Superior temporal gyrus (tissue), 1 donor: Measurements from ENCODE around the gene CRTC2.
"Not testable (repeated sequence)": the region's sequence is repeated elsewhere in the genome, so short reads cannot be mapped to it uniquely, and the experiment has no call there.

Experiments
- DNase-seq: peaks from one replicate; pipeline ENCODE4 v3.0.0-alpha.2; 2016; ENCODE audit errors: extremely low spot score

The CRTC2 gene, protein sequence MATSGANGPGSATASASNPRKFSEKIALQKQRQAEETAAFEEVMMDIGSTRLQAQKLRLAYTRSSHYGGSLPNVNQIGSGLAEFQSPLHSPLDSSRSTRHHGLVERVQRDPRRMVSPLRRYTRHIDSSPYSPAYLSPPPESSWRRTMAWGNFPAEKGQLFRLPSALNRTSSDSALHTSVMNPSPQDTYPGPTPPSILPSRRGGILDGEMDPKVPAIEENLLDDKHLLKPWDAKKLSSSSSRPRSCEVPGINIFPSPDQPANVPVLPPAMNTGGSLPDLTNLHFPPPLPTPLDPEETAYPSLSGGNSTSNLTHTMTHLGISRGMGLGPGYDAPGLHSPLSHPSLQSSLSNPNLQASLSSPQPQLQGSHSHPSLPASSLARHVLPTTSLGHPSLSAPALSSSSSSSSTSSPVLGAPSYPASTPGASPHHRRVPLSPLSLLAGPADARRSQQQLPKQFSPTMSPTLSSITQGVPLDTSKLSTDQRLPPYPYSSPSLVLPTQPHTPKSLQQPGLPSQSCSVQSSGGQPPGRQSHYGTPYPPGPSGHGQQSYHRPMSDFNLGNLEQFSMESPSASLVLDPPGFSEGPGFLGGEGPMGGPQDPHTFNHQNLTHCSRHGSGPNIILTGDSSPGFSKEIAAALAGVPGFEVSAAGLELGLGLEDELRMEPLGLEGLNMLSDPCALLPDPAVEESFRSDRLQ

DNA sequence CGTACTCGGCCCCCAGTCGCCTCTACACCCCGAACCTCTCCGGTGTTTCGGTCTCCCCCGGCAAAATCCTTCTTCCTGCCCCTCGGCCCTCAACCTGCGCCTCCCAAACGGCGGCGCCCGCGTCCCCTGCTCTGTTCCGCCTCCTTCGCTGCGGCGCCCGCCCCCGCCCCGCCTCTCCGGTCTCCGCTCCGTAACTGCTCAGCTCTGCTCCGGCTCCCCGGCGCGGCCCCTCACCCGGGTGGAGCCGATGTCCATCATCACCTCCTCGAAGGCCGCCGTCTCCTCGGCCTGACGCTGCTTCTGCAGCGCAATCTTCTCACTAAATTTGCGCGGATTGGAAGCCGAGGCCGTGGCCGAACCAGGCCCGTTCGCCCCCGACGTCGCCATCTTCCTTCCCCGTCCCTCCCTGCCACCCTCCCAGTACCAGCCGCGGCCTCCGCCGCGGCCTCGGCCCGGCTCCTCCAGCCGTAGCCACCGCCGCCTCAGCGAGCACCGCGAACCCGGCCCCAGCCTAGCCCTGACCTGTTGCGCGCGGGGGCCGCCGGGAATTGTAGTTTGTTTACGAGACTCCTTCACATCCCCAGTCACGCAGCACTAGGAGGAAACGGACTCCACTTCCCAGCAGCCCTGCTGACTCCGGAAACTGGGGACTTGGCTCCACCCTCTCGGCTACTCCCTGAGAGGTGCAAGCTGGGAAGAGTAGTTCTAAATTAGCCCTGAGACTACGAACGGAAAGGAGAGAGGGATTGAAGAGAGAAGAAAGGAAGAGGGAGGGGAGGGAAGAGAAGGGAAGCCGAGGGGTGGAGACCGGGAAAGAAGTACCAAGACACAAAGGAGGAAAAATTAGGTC, at the start of gene CRTC2:
Gene CRTC2 (minus strand): TSS at position 502 of the 850 bp plus-strand sequence. CDS start 115 bp downstream, at position 387.
- peak; percentile 99 for DNase-seq

DNA sequence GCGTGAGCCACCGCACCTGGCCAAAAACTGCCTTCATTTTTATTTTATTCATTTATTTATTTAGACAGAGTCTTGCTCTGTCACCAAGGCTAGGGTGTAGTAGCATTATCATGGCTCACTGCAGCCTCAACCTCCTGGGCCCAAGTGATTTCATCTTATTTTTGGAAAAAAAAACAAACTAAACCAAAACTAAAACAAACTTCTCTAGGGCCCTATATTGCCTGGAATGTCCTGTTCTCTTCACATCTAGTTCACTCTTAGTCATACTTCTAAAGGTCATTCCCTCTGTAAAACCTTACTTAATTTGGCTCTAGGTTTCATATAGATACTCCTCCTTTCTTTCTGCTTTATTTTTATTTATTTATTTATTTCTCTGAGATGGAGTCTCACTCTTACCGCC, 47.7 kb upstream of the CRTC2 start:
- no peak for DNase-seq

DNA sequence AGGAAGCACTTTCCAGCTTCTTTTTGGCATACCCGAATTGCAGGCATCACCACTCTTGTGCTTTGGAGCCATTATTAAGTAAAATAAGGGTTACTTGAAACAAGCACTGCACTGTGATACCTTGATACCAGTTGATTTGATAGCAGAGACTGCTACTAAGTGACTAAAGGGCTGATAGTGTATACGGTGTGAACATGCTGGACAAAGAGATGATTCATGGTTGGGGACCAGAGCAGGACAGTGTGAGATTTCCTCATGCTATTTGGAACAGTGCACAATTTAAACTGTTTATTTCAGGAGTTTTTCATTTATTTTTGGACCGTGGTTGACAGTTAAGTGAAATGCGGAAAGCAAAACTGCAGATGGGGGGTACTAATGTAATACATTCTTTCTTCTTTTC, 42.0 kb upstream of the CRTC2 start:
- no peak for DNase-seq

DNA sequence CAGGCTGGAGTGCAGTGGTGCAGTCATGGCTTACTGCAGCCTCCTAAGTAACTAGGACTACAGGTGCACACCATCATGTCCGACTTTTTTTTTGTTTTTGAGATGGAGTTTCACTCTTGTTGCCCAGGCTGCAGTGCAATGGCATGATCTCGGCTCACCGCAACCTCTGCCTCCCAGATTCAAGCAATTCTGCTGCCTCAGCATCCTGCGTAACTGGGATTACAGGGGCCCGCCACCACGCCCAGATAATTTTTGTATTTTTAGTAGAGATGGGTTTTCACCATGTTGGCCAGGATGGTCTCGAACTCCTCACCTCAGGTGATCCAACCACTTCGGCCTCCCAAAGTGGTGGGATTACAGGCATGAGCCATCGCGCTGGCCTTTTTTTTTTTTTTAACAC, 38.5 kb upstream of the CRTC2 start:
- not testable (repeated sequence) for DNase-seq

DNA sequence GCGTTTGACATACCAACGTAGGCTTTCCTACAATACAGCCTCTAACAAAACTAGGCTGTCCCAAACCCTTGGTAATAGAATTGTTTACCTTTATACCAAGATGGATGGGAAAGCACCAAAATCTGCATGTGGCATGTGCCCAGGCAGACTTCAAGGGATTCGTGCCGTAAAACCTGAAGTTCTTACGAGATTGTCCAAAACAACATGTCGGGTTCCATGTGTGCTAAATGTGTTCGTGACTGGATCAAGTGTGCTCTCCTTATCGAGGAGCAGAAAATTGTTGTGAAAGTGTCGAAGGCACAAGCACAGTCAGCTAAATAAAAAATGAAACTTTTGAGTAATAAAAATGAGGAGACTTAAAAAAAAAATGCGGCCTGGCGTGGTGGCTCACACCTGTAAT, 37.2 kb upstream of the CRTC2 start:
- DNase-seq: no peak

DNA sequence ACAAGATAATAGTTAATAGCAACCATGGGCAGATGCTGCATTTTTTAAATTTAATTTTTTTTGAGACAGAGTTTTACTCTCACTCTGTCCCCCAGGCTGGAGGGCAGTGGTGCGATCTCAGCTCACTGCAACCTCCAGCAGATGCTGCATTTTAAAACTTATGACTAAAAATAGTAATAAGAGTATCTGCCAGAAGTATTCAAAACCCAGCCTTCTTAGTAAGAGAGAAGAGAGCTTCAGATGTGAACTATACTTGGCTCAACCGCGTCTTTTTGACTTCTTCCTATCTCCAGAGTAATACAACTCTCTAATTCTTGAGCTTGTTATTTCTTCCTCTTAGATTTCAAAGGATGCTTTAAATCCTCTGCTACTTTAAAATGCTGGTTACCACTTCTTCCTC, 36.8 kb upstream of the CRTC2 start:
- DNase-seq: no peak

DNA sequence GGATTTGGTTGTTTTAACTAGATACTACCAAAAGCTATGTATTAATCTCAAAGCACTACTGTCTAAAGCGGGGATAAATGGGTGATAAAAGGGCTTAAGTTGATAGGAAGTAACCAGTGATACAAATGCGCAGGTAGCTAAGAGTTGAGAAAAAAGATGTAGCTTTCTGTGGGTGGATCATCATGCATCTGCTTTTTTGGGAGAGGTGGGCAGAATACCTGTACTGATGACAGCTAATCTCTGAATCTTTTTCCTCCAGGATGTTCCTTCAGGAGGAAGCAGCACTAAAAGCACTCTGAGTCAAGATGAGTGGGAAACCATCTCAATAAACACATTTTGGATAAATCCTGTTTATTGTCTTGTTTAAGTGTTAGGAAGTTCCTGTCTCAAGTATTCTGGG, 33.4 kb upstream of the CRTC2 start:
- no peak for DNase-seq

DNA sequence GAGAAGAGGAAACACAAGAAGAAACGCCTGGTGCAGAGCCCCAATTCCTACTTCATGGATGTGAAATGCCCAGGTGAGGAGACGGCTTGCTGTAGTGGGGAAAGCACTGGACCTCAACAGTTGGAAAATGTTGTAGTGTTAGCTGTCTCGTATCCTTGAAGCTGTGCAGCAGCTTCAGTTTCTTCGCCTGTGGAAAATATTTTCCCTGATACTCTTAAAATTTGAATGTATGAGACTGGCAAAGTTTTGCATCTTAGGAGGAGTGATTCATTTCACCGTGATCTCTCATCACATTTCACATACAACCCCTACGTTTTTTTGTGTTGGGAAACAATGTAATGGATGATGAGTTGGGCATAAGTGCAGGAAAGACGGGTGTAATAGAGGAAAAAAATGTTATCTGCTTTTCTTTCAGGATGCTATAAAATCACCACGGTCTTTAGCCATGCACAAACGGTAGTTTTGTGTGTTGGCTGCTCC, 32.8 kb upstream of the CRTC2 start:
- no peak for DNase-seq

DNA sequence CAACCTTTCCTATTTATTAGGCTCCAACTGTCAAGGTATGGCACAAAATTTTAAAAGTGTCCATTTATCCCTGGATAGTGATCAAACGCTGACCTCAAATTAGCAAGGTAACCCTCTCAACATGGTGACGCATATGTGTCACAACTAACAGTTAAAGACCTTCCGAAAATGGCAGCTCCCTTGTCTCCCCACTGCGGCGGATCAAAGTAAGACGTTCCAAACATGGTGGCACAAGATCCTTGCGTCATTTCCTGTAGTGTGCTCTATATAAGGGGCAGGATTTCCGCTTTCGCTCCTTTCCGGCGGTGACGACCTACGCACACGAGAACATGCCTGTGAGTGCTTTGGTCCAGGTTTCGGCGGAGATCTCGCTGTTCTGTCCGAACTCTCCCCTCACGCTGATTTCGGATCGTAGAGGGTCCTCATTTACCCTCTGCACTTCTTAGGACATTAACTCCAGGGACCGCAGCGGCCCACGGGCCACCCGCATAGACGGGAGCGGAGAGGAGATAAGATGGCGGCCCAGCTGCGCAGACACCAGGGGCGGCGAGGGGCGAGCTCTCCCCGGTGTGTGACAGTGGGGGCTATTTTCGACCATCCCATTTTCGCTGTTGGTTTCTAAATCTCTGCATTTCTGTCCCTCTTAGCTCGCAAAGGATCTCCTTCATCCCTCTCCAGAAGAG, 32.2 kb upstream of the CRTC2 start, which contains the start of gene RPS27:
Gene RPS27 (plus strand): TSS at position 295 of the 683 bp plus-strand sequence. CDS start 35 bp downstream, at position 330.
- DNase-seq: peak; percentile 100

DNA sequence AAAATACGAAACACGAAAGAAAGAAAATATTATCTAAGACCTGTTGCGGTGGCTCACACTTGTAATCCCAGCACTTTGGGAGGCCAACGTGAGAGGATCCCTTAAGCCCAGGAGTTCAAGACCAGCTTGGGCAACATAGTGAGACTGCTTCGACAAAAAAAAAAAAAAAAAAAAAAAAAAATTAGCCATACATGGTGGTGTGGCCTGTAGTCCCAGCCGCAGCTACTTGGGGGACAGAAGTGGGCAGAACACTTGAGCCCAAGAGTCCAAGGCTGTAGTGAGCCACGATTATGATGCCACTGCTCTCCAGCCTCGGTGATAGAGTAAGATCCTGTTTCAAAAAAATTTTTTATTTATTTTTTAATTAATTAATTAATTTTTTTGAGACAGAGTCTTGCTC, 29.2 kb upstream of the CRTC2 start:
- no peak for DNase-seq

DNA sequence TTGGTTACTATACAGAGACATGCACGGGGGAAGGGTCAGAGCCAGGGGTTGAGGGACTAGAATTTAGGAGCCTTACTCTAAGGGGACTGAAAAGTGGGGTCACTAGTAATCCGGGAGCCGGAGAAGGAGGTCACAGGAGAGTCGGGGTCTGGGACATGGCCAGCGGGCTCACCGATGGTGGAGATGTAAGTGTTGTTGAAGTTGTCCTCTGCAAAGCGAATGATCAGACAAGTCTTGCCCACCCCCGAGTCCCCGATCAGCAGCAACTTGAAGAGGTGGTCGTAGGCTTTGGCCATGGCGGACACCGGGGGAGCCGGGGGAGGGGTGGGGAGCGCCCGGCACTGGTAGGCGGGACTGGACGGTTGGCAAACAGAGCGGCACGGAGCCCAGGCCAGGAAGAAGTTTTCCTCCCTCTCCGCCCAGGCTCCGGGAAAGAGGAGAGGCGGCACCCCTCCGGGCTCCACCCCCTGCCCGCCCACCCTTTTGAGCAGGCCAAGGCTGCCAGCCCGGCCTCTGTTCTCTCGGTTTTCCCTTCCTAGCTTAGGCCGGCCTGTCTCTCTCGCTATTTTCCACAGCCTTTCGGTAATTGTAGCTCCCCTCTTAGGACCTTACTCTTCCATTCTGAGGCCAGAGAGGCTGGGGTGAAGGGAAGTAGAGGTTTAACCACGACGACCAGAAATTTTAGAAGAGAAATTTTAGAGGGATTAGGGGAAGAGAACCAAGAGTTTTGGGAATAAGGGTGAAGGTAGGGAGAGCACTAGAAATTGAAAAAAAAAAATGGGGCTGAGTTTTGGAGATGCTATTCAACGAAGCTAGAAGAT, 27.7 kb upstream of the CRTC2 start, which contains the start of gene RAB13:
Gene RAB13 (minus strand): TSS at position 399 of the 821 bp plus-strand sequence. CDS start 103 bp downstream, at position 296.
- DNase-seq: peak; percentile 25

DNA sequence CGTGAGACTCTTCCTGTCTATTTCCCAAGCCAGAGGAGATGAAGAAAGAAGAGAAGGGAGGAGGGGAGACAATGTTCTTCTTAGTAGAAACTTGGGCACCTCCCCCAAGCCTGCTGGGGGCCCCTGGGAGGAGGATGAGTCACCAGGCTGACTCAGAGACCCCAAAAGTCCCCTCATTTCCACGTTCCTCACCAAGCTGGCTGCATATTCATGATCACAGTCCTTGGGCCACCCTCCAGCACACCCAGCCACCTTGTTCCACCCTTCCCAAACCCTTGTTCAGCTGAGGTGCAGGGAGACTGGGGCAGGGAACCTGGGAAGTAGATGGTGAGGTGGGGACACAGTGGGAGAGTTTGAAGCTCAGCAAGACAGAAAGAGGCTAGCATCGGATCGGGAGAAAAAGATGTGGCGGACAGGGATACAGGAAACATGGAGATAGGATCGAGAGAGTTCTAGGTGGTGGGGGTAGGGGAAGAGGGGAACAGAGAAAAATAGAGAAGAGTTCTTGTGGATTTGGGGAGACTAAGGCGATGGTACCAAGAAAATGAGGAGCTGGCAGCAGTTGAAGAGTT, 27.0 kb upstream of the CRTC2 start:
- no peak for DNase-seq

DNA sequence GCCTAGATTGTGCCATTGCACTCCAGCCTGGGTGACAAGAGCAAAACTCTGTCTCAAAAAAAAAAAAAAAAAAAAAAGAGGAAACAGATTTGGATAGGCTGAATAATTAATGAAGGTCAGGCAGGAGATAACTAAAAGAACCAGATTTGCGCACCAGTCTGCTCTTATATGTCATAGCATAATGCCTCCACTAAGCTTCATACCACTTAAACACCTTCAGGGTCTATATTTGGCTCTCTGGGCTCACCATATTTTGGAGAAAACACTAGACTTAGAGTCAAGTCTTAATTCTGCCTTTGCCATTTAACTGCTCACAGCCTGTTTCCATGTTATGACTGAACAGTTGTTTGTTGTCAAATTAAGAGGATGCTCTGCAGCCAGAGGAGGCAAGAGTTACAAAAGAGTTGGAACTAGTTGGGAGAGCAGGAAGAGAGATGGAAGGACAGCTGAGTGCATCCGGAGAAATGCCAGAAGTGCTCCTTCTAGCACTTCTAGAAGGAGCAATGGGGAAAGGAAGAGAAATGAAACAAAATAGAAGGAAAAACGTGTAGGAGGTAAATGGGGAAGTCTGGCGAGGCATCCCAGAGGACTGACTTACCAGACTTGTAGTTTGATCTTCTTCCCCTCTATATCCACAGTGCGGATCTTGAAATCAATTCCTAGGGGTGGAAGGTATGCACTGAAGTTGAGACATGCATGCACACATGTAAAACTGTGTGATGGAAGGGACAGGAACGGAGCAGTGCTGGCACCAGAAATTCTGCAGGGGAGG, 25.9 kb upstream of the CRTC2 start:
- DNase-seq: no peak

DNA sequence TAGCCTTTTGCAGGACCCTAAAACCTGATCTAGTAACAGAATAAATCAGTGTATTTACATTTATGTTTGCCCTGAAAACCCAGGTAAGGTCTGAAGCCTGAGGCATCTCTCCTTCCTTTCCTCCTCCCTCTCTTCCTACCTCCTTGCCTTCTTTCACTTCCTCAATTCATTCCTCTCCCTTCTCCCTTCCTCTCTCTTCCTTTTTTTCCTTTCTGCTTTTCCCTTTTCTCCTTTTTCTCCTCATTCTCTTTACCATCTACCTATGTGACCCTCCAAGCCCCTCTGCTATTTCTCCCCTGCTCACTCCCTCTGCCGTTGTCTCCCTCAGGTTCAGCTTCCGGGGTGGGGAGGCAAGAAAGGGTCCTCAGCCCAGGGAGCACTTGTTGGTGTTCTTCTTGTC, 23.3 kb upstream of the CRTC2 start:
- not testable (repeated sequence) for DNase-seq

DNA sequence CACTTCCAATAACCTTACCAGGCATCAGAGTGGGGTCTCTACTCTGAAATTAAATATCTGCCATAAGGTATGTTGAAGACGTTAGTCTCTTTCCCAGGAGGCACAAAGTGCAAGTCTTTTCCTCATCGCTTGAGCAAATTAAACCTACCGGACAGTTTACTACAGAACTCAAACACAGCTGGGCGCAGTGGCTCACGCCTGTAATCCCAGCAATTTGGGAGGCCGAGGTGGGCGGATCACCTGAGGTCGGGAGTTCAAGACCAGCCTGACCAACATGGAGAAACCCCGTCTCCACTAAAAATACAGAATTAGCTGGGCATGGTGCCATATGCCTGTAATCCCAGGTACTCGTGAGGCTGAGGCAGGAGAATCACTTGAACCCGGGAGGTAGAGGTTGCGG, 20.7 kb upstream of the CRTC2 start:
- not testable (repeated sequence) for DNase-seq

DNA sequence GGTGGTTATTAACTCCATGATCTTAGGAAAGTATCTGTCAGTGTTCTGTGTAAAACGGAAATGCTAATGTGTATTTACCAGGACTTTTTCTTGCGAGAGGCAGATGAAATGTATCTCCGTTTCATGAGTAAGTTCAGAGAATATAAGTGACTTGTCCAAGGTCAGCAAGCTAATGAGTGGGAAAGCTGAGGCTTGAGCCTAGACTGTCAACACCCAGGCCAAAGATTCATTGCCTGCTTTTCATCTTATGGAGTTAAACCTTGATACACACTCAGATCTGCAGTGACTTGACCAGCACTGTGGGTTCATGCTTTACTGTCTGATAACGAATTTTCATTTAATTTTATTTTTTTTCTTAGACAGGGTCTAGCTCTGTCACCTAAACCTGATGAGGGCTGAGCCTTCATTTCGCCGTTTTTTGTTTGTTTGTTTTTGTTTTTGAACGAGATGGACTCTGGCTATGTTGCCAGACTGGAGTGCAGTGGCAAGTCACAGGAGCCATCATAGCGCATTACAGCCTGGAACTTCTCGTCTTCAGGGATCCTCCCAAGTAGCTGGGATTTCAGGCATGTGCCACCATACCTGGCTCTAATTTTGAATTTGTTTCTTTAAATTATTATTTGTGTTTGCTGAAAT, 20.0 kb upstream of the CRTC2 start:
- no peak for DNase-seq

DNA sequence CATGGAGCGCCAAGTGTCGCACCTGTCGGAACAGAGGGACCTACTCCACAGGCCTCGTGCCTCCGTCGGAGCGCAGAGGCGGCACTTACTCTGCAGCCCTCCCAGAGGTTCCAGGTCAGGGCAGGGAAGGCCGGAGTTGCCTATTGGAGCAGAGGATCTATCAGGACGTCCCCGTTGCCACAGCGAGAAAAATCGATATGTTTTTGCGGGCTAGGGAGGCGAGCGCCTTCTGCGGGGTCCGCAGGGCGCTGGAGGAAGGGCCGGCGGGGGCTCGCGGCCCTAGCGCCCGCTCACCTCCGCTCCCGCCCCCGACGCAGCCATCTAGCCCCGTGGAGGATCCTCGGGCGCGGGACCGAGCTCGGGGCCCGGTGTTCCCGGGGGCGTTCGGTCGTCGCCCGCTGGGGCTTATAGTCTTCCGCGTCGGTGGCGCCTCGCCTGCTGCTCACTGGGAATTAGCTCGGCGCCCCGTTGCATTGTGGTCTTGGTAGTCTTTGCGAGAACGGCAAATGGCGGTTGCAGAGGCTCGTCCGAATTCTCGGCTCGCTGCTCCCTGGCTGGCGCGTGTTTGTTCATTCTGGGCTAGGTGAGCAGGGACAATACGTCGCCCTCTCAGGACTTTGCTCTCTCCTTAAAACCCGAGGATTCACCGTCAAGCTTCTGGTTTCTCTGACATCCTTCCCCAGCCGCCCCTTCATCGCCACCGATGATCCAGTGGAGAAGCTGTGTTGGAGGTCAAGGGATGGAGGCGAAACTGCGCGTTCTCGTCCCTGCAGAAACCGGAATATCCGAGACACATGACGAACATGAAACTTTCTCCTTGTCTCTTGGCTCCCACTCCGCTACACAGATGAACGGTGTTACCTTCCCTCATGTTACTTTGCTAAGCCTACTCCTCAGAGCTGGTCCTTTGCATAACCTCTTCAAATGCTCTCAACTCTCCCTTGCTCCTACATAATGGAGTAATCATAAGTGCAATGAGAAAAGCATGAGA, 19.1 kb upstream of the CRTC2 start, which contains the start of gene JTB:
Gene JTB (minus strand): TSS at position 425 of the 991 bp plus-strand sequence. CDS start 422 bp downstream, at position 3.
- DNase-seq: peak; percentile 94
